Upper lobe of left lung (tissue), 6 donors: Measurements from ENCODE around the gene HTRA1. TPM values are rescaled to one million over a fixed set of nuclear protein-coding genes. Genes with fewer than 3 reads are reported as not detected.
A peak's percentile ranks its signal among the peaks of the same experiment; 100 is the strongest.

ENCODE experiments used
- ATAC-seq, 2 donors: fragments of 200-7000 bp; cut with Tn5 transposase; one replicate each; pipeline ENCODE4 v1.9.1; 2022; ENCODE audit warnings: mild to moderate bottlenecking in 2 of 2, moderate library complexity in 2 of 2; ENCODE audit not compliant: low FRiP score in 2 of 2
- DNase-seq, 2 donors: peaks; one replicate each; pipeline ENCODE4 v3.0.0-alpha.2; 2019 to 2020
- H3K27ac ChIP-seq, 4 donors: fragments of 200-600 bp; sonication (generic); one replicate each; pipeline ENCODE4 v1.5.1; 2016 to 2019
- H3K27me3 ChIP-seq, 4 donors: fragments of 200-600 bp; sonication (generic); one replicate each; pipeline ENCODE4 v1.5.1; 2017 to 2019
- H3K36me3 ChIP-seq, 4 donors: fragments of 200-600 bp; sonication (generic); one replicate each; pipeline ENCODE4 v1.5.1; 2016 to 2019
- H3K4me1 ChIP-seq, 4 donors: fragments of 200-600 bp; sonication (generic); one replicate each; pipeline ENCODE4 v1.5.1; 2018 to 2019
- H3K4me3 ChIP-seq, 4 donors: fragments of 200-600 bp; sonication (generic); one replicate each; pipeline ENCODE4 v1.5.1; 2017 to 2019; ENCODE audit warnings: mild to moderate bottlenecking in 2 of 4, moderate library complexity in 1 of 4
- H3K9me3 ChIP-seq, 4 donors: fragments of 200-600 bp; sonication (generic); one replicate each; pipeline ENCODE4 v1.5.1; 2018 to 2019
- CTCF ChIP-seq, 6 experiments: fragments of 450-650 bp in 4 of 6; fragments of 200-600 bp in 2 of 6; sonication (generic) in 2 of 6; IDR thresholded peaks; one replicate each; pipeline ENCODE4 v1.5.1; 2016 to 2019; ENCODE audit warnings: antibody characterized with exemption in 6 of 6
- EP300 ChIP-seq, 4 donors: sonication (generic); formaldehyde crosslinking; IDR thresholded peaks; one replicate each; pipeline ENCODE4 v1.5.1; 2017; ENCODE audit warnings: antibody characterized with exemption in 4 of 4, control low read depth in 2 of 4
- POLR2A ChIP-seq, 4 donors: fragments of 450-650 bp; IDR thresholded peaks; one replicate each; pipeline ENCODE4 v1.5.1; 2016 to 2017; ENCODE audit warnings: antibody characterized with exemption in 4 of 4, mild to moderate bottlenecking in 2 of 4
- POLR2AphosphoS5 ChIP-seq, 2 donors: sonication (generic); formaldehyde crosslinking; IDR thresholded peaks; one replicate each; pipeline ENCODE4 v1.5.1; 2017; ENCODE audit warnings: antibody characterized with exemption in 2 of 2
- WGBS, 2 donors: methylation state at CpG; one replicate each; pipeline ENCODE4 v1.1.5; 2017 to 2018; 5-methylcytosine and 5-hydroxymethylcytosine counted together
- total RNA-seq, 6 donors: library from RNA; depleted of rRNA in 4 of 6; stranded (reverse); fragments of >200 nt in 4 of 6; gene quantifications; one replicate each; pipeline versions ENCODE4 v1.1.0 to v1.2.1, GENCODE V29; 2016 to 2021
- donor health status: DM: no; HTN: no; CAD: no; lungs with moderate emphysema.
- donor health status: DM: no; HTN: yes; CAD: no; lungs with severe emphysema.

HTRA1 gene
- total RNA-seq, 6 donors from 2014 or later, result 20.7 to 72.8 (median 36.2) TPM

DNA sequence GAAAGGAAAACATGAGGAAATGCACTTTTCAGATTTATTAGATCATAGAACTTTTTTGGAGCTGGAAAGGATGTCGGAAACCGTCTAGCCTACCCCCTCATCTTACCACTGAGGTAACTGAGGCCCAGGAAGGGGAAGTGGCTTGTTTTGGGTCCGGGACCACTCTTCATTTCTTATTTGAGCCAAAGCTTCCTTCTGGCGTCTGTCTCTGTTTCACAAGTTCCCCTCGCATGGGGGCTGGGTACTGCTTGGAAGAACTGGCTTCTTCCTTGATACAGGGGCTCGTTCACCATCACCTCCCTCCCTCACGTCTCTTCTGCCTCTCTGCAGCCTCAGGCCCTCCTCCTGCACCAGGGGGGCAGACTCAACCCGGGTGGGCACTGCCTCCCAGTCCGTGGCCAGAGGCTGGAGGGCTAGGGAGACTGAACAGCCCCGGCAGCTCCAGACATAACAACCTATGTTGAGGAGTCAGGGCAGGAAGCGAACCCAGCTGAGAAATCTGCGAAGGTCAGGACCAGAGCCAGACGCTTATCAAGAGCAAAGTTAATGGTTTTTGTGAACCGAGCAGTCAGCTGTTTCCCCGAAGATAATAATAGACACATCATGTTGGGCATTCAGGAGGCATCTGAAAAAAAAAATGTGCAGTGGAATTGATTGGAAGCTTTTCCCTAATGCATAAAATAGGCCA, 12.9 kb downstream of the HTRA1 start:
- TF ChIP-seq POLR2AphosphoS5 (IDR thresholded peaks at IDR 0.05) (no peak), EP300 (IDR thresholded peaks at IDR 0.05) (no peak), CTCF (IDR thresholded peaks at IDR 0.05) (no peak)
- no peaks in the 10 kb centered on the region for H3K36me3 ChIP-seq
- WGBS, 2 donors, result 31 to 32% methylated on average over 15 of the region's 15 CpGs
- no peaks in the 10 kb centered on the region for H3K27me3 ChIP-seq
- no peak overlapping the region for H3K4me3 ChIP-seq
- DNase-seq (no peak), ATAC-seq (no peak)
- peak overlapping the region in 2 of 4 donors; percentile 55 to 67 for H3K27ac ChIP-seq
- peaks cover 25 to 36% (median 28%) of the 10 kb centered on the region in 4 donors for H3K4me1 ChIP-seq
- H3K9me3 ChIP-seq, result no peaks in the 10 kb centered on the region

- 30 to 39% methylated on average over 11 to 12 of the region's 12 CpGs for WGBS, 2 donors
- ATAC-seq (peak; percentile 48 to 71), DNase-seq (peak in 1 of 2 donors; percentile 49)
- no peak for TF ChIP-seq EP300 (IDR thresholded peaks at IDR 0.05)
- no peak for TF ChIP-seq POLR2AphosphoS5 (IDR thresholded peaks at IDR 0.05)
- TF ChIP-seq CTCF (IDR thresholded peaks at IDR 0.05), result no peak
- TF ChIP-seq POLR2A (IDR thresholded peaks at IDR 0.05), result no peak
- Histone ChIP-seq H3K27ac (peak overlapping the region in 2 of 4 donors; percentile 10 to 67), H3K4me1 (peaks cover 19 to 28% (median 23%) of the 10 kb centered on the region in 4 donors), H3K9me3 (no peaks in the 10 kb centered on the region), H3K36me3 (no peaks in the 10 kb centered on the region), H3K27me3 (no peaks in the 10 kb centered on the region), H3K4me3 (no peak overlapping the region)
Observed at GRCh38 chr10:122475100-122475499, 13.7 kb downstream of the HTRA1 start.

DNA sequence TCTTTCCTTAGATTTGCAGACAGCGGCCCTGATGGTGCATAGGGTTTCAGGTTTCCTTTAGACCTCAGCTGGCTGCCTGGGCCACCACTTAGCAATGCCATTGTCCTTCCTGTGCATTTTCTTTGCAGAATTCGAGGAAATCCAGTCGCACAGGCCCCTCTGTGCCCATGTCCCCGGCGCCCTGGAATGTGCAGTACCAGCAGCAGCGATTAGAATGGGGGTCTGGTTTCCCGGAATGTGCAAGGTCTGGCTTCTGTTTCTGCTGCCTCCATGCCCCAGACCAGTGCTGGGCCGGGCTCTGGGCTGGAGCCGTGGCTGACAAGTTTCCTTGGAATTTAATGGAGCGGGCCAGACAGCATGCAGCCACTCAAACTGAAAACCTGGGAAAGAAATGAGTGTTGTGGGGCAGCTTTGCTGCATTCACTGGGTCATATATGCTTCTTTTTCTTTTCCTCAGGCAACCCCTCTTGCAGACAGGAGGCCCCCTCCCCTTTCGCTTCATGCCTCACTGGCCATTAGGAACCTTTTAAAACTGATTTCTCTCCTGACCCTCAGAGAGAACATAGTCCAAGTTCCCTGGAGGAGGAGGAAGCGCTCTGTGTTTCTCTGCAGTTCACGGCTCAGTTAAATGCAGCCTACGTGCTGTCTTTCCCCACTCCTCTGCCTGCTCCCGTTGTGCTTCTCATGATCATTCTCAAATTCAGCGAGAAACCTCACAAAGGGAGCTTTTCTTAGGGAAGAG, 14.4 kb downstream of the HTRA1 start:
- H3K4me3 ChIP-seq, result no peak overlapping the region
- peak in 1 of 2 donors; percentile 28 for ATAC-seq
- DNase-seq, result peak in 1 of 2 donors; percentile 47
- H3K27ac ChIP-seq, result no peak overlapping the region
- H3K9me3 ChIP-seq, result no peaks in the 10 kb centered on the region
- WGBS, 2 donors, result 74 to 79% methylated on average over 16 of the region's 16 CpGs
- no peaks in the 10 kb centered on the region for H3K36me3 ChIP-seq
- peaks cover 18 to 26% (median 23%) of the 10 kb centered on the region in 4 donors for H3K4me1 ChIP-seq
- H3K27me3 ChIP-seq, result no peaks in the 10 kb centered on the region
- no peak for TF ChIP-seq CTCF (IDR thresholded peaks at IDR 0.05)

GRCh38 chr10:122476333-122476695, 15.0 kb downstream of the HTRA1 start:
- no peak for TF ChIP-seq CTCF (IDR thresholded peaks at IDR 0.05)
- TF ChIP-seq POLR2AphosphoS5 (IDR thresholded peaks at IDR 0.05), result no peak
- no peak for TF ChIP-seq EP300 (IDR thresholded peaks at IDR 0.05)
- TF ChIP-seq POLR2A (IDR thresholded peaks at IDR 0.05), result no peak
- no peak for ATAC-seq
- no peaks in the 10 kb centered on the region for H3K9me3 ChIP-seq
- no peak for DNase-seq
- H3K4me1 ChIP-seq, result peaks cover 18 to 26% (median 23%) of the 10 kb centered on the region in 4 donors
- no peaks in the 10 kb centered on the region for H3K27me3 ChIP-seq
- H3K27ac ChIP-seq, result no peak overlapping the region
- WGBS, 2 donors, result 87 to 96% methylated on average over 6 of the region's 6 CpGs
- H3K36me3 ChIP-seq, result no peaks in the 10 kb centered on the region
- no peak overlapping the region for H3K4me3 ChIP-seq
